GM12801 (cell line): ENCODE results near the gene ALPL.

Experiments used
- CTCF ChIP-seq: IDR thresholded peaks from one replicate; pipeline ENCODE4 v1.5.1; 2011; ENCODE audit warnings: control low read depth; ENCODE audit not compliant: insufficient read length; ENCODE audit errors: extremely low read depth

ALPL gene

GRCh38 chr1:21623410-21623961 lies 114.3 kb downstream of the ALPL start:
- TF ChIP-seq CTCF = no peak

DNA sequence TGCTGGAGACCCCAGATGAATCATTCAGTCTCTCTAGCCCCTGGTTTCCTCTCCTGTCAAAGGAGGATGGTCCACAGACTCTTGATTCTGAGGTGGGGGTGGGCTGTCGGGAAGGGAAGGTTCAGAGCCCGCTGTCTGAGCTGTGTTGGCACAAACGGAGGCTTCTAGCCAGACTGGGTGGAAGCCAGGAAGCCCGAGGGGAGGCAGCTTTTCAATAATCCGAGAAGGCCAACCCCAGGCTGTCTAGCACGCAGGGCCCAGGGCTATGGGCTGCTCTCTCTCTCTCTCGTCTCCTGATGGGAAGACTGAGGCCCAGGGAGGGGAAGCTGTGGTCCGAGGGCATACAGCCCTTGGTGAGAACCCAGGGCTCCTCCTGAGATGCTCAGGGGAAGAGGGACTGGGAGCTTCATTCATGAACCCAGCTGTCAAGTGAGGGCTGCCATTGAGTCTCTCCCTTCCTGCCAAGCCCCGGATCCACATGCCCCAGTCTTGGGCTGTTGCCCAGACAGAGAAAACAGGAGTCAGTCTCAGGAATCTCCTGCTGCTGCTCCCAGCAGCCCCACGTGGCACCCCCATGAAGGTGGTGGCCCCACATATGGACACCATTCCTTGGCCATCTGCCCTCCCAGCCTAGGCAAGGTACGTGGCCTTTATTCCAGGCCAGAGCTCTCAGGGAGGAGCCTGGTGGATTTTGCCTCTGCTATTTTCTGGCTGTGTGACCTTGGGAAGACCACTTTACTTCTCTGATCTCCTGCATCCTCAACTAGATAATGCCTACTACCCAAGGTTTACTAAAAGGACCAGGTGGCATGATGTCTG lies 115.6 kb downstream of the ALPL start:
- no peak for TF ChIP-seq CTCF

DNA sequence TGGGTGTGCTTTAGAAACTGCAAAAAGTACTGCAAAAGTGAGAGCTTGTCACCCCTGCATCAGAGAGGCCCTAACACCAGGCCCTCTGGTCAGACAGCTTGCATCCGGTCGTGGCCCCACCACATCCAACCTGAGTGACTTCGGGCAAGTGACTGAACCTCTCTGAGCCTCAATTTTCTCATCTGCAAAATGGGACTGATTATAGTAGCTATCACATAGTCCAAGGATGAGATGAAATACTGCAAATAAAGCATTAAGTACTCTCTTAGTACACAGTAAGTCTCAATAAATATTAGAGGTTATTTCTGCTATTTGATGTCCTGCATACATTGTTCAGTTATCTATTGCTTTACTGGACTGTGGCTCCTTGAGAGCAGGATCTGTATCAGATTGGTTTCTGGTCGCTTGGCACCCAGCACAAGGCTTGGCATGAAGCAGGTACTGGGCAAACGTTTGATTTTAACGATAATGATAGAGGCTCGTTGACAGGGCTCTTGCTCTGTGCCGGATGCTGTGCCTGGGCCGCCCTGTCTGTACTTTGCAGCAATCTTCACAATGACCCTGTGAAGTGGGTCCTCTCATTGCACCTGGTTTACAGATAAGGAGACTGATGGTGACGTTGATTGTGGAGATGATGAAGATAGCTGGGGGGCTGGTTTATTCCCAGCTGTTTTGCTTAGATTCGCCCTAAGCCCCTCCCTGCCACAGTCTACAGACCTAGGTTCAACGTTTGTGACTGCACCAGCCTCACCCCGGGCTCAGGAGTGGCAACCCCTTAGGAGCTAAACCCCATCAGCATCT lies 116.4 kb downstream of the ALPL start:
- no peak for TF ChIP-seq CTCF

DNA sequence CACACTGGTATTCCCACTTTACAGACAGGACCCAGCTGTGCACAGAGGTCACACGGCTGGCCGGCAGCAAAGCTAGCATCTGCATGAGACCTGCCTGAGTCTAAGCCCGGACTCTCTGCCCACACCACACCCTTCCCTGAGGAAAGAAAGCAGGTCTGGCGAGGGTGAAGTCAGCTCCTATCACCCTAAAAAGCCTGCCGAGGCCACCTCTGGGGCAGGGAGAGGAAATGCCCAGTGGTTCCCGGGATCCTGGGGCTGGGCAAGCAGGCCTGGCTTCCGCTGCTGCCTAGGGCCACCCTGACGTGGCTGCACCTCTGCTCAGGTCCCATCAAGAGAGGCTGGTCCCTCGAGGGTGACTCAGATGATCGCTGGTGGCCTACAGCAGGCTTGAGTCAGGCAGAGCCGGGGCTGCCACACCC lies 117.7 kb downstream of the ALPL start:
- TF ChIP-seq CTCF = no peak
